Hepatocyte (in vitro differentiated cells): Measurements from ENCODE around the gene ADCY4.

Experiments used
- CTCF ChIP-seq: fragments of 200-600 bp; sonication (generic); IDR thresholded peaks from 2 replicates; pipeline ENCODE4 v1.5.1; 2016; ENCODE audit warnings: antibody characterized with exemption, mild to moderate bottlenecking; ENCODE audit not compliant: poor library complexity
- EZH2 ChIP-seq: fragments of 200-600 bp; sonication (generic); IDR thresholded peaks from 2 replicates; pipeline ENCODE4 v1.6.1; 2016; ENCODE audit warnings: antibody characterized with exemption, mild to moderate bottlenecking, borderline replicate concordance

- TF ChIP-seq CTCF (no peak), EZH2 (no peak)
These were observed 3.1 kb downstream of the ADCY4 start for GRCh38 chr14:24331731-24332267.
